HEK293T (cell line): ENCODE measurements around the gene ACVR1.
"Not testable (repeated sequence)": the region's sequence is repeated elsewhere in the genome, so short reads cannot be mapped to it uniquely, and the experiment has no call there.

Experiments used
- CTCF ChIA-PET: fragments of 350-600 bp; formaldehyde crosslinking; extraction: SDS; loops from one replicate; lab custom pipeline; 2021; ENCODE audit warnings: antibody characterized with exemption, inconsistent platforms; lab: Yijun Ruan, JAX
- POLR2A ChIA-PET: fragments of 350-600 bp; formaldehyde crosslinking; extraction: SDS; loops from one replicate; lab custom pipeline; 2020; ENCODE audit warnings: antibody characterized with exemption, inconsistent platforms; lab: Yijun Ruan, JAX
- DNase-seq: peaks from one replicate; pipeline ENCODE4 v3.0.0; 2012; ENCODE audit warnings: mixed read lengths; ENCODE audit errors: extremely low spot score
- ARNT ChIP-seq: fragments of 450-650 bp; IDR thresholded peaks from 2 replicates; pipeline ENCODE4 v1.6.1; 2017; ENCODE audit warnings: mild to moderate bottlenecking
- BHLHE40 ChIP-seq: fragments of 450-650 bp; IDR thresholded peaks from 2 replicates; pipeline ENCODE4 v1.6.1; 2016; ENCODE audit warnings: mild to moderate bottlenecking, moderate library complexity, borderline replicate concordance
- CTBP1 ChIP-seq: fragments of 450-650 bp; IDR thresholded peaks from 2 replicates; pipeline ENCODE4 v1.6.1; 2016; ENCODE audit warnings: borderline replicate concordance
- ELF4 ChIP-seq: fragments of 450-650 bp; IDR thresholded peaks from 2 replicates; pipeline ENCODE4 v1.6.1; 2017; ENCODE audit warnings: antibody characterized with exemption
- FOXA1 ChIP-seq: fragments of 450-650 bp; IDR thresholded peaks from 2 replicates; pipeline ENCODE4 v1.6.1; 2016; ENCODE audit warnings: mild to moderate bottlenecking
- FOXK2 ChIP-seq: fragments of 450-650 bp; IDR thresholded peaks from 2 replicates; pipeline ENCODE4 v1.6.1; 2016; ENCODE audit warnings: mild to moderate bottlenecking
- FOXM1 ChIP-seq: fragments of 450-650 bp; IDR thresholded peaks from 2 replicates; pipeline ENCODE4 v1.6.1; 2017; ENCODE audit warnings: mild to moderate bottlenecking, borderline replicate concordance
- HDGF ChIP-seq: fragments of 450-650 bp; IDR thresholded peaks from 2 replicates; pipeline ENCODE4 v1.6.1; 2017; ENCODE audit warnings: antibody characterized with exemption, borderline replicate concordance
- L3MBTL2 ChIP-seq: fragments of 450-650 bp; conservative IDR thresholded peaks from 2 replicates; pipeline ENCODE4 v1.6.1; 2016; ENCODE audit warnings: mild to moderate bottlenecking
- LEF1 ChIP-seq: fragments of 450-650 bp; IDR thresholded peaks from 2 replicates; pipeline ENCODE4 v1.6.1; 2017; ENCODE audit warnings: mild to moderate bottlenecking, borderline replicate concordance
- NFRKB ChIP-seq: fragments of 450-650 bp; IDR thresholded peaks from 2 replicates; pipeline ENCODE4 v1.6.1; 2016; ENCODE audit warnings: mild to moderate bottlenecking, moderate library complexity
- SP1 ChIP-seq: fragments of 450-650 bp; IDR thresholded peaks from 2 replicates; pipeline ENCODE4 v1.6.1; 2017
- SUZ12 ChIP-seq: fragments of 450-650 bp; IDR thresholded peaks from 2 replicates; pipeline ENCODE4 v1.6.1; 2016; ENCODE audit warnings: mild to moderate bottlenecking
- TARDBP ChIP-seq: fragments of 450-650 bp; IDR thresholded peaks from 2 replicates; pipeline ENCODE4 v1.6.1; 2016
- ZNF384 ChIP-seq: fragments of 450-650 bp; IDR thresholded peaks from 2 replicates; pipeline ENCODE4 v1.6.1; 2016
- TF ChIP-seq, protein P1 (sequence below): fragments of 450-650 bp; IDR thresholded peaks from 2 replicates; pipeline ENCODE4 v1.6.1; 2016

Gene ACVR1

GRCh38 chr2:157758586-157758985 lies 117.5 kb downstream of the ACVR1 start:
- ChIA-PET POLR2A (no interaction called here), CTCF (no interaction called here)
- TF ChIP-seq FOXK2: no peak
- TF ChIP-seq HDGF: no peak
- TF ChIP-seq, protein P1, sequence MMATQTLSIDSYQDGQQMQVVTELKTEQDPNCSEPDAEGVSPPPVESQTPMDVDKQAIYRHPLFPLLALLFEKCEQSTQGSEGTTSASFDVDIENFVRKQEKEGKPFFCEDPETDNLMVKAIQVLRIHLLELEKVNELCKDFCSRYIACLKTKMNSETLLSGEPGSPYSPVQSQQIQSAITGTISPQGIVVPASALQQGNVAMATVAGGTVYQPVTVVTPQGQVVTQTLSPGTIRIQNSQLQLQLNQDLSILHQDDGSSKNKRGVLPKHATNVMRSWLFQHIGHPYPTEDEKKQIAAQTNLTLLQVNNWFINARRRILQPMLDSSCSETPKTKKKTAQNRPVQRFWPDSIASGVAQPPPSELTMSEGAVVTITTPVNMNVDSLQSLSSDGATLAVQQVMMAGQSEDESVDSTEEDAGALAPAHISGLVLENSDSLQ: no peak
- no peak for TF ChIP-seq SUZ12
- TF ChIP-seq L3MBTL2: no peak
- no peak for TF ChIP-seq CTBP1
- no peak for DNase-seq

DNA sequence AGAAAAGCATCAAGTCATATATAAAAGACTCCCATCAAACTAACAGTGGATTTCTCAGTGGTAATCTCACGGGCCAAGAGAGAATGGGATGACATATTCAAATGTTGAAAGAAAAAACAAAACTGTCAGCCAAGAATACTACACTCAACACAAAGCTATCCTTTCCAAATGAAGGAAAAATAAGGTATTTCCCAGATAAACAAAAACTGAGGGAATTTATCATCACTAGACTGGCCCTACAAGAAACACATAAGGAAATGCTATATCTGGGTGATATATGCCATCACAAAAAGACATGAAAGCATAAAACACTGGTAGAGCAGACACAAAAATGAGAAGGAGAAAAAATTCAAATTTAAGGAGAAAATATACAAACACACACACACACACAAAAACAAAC lies 118.6 kb downstream of the ACVR1 start:
- CTCF ChIA-PET: no interaction called here
- TF ChIP-seq ARNT (no peak), BHLHE40 (no peak), NFRKB (no peak), LEF1 (no peak)
- TF ChIP-seq, protein P1: no peak
- POLR2A ChIA-PET: no interaction called here
- no peak for DNase-seq

- DNase-seq, POLR2A ChIA-PET, CTCF ChIA-PET: not testable (repeated sequence)
These were observed 119.7 kb downstream of the ACVR1 start for GRCh38 chr2:157756447-157756846.

DNA sequence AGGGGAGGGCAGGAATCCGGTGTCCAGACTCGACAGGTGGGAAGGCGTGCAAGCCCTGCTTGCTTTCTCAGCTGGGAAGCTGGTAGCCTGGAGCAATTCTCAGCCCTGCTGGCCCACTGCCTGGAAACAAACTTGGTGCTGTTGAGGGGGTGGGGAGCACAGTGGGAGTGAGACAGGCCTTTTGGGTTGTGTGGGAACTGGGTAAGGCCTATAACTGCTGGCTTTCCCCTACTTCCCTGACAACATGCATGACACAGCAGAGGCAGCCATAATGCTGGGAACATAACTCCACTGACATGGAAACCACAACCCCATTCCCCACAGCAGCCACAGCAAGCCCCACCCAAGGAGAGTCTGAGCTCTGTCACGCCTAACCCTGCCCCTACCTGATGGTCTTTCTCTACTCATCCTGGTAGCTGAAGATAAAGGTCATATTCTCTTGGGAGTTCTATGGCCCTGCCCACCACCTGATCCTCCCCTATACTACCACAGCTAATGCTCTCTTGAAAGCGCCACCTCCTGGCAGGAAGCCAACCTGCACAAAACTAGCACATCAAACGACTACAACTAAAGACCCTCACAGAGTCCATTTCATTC lies 124.6 kb downstream of the ACVR1 start:
- DNase-seq: no peak
- TF ChIP-seq HDGF (no peak), FOXA1 (no peak), FOXM1 (no peak), FOXK2 (no peak), ZNF384 (no peak), SUZ12 (no peak), ARNT (no peak), BHLHE40 (no peak), NFRKB (no peak), ELF4 (no peak), CTBP1 (no peak), LEF1 (no peak), SP1 (no peak), L3MBTL2 (no peak), TARDBP (no peak)
- TF ChIP-seq, protein P1: no peak
- CTCF ChIA-PET: interaction anchor here (1.2 kb wide), 1 partner anchor 9 kb away, joined by 3 read pairs; no protein-coding TSS in a partner anchor
- POLR2A ChIA-PET: no interaction called here

- DNase-seq: no peak
- ChIA-PET CTCF (no interaction called here), POLR2A (no interaction called here)
- TF ChIP-seq BHLHE40: no peak
These were observed 126.4 kb downstream of the ACVR1 start for GRCh38 chr2:157749684-157750083.

- ChIA-PET POLR2A (no interaction called here), CTCF (no interaction called here)
- TF ChIP-seq LEF1 (no peak), L3MBTL2 (no peak), ZNF384 (no peak), NFRKB (no peak), FOXA1 (no peak), ARNT (no peak)
- TF ChIP-seq, protein P1: no peak
- DNase-seq: no peak
These were observed 127.6 kb downstream of the ACVR1 start for GRCh38 chr2:157748371-157749142.
